Gastrocnemius medialis (tissue), 4 donors: ENCODE results near the gene ZMYND15.

Experiments used
- POLR2A ChIP-seq, 2 donors: fragments of 450-650 bp; IDR thresholded peaks; one replicate each; pipeline ENCODE4 v1.6.1; 2017; ENCODE audit warnings: antibody characterized with exemption in 2 of 2, mild to moderate bottlenecking in 2 of 2, moderate library complexity in 2 of 2
- TF ChIP-seq, protein P1 (sequence below), 5 experiments: fragments of 450-650 bp in 3 of 5; fragments of 200-600 bp in 2 of 5; sonication (generic) in 2 of 5; IDR thresholded peaks in 4 of 5; conservative IDR thresholded peaks in 1 of 5; 1 replicate in 4 of 5; 2 replicates in 1 of 5; pipeline ENCODE4 v1.5.1; 2016 to 2019; ENCODE audit warnings: antibody characterized with exemption in 5 of 5, mild to moderate bottlenecking in 3 of 5, moderate library complexity in 3 of 5

DNA sequence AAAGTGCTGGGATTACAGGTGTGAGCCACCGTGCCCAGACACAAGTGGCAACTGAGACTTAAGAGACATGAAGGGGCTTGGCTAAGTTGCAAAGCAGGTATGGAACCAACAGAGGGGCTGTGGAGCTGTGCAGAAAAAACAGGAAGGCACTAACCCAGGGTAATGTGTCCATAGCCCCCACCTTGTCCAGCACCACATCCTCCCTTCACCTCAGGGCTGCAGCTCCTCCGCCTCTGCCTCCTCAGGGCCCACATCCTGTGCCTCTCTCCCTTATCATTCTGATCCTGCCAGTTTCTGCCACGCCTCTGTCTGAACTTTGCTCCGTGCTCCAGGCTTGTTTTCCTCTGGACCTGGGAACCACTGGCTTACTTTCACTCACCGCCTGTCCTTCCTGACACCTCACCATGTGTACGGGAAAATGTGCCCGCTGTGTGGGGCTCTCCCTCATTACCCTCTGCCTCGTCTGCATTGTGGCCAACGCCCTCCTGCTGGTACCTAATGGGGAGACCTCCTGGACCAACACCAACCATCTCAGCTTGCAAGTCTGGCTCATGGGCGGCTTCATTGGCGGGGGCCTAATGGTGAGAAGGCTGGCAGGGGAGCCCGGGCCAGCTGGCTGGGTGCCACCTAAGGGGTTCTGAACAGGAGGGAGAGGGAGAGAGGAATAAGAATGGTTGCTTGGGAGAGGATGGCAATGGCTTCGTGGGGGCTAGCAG, 32.0 kb downstream of the ZMYND15 start, which contains the start of gene TM4SF5:
- TF ChIP-seq, protein P1, sequence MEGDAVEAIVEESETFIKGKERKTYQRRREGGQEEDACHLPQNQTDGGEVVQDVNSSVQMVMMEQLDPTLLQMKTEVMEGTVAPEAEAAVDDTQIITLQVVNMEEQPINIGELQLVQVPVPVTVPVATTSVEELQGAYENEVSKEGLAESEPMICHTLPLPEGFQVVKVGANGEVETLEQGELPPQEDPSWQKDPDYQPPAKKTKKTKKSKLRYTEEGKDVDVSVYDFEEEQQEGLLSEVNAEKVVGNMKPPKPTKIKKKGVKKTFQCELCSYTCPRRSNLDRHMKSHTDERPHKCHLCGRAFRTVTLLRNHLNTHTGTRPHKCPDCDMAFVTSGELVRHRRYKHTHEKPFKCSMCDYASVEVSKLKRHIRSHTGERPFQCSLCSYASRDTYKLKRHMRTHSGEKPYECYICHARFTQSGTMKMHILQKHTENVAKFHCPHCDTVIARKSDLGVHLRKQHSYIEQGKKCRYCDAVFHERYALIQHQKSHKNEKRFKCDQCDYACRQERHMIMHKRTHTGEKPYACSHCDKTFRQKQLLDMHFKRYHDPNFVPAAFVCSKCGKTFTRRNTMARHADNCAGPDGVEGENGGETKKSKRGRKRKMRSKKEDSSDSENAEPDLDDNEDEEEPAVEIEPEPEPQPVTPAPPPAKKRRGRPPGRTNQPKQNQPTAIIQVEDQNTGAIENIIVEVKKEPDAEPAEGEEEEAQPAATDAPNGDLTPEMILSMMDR (IDR thresholded peaks at IDR 0.05 in 4 of 5, conservative IDR thresholded peaks at IDR 0.05 in 1 of 5), result no peak
- no peak for TF ChIP-seq POLR2A (IDR thresholded peaks at IDR 0.05)
